HG02588 (cell line): ENCODE results near the gene NRXN3.

Source experiments
- ATAC-seq: cut with Tn5 transposase; IDR thresholded peaks from one replicate; pipeline ENCODE4 v1.9.1; 2021; ENCODE audit warnings: mild to moderate bottlenecking, moderate library complexity; ENCODE audit not compliant: unreplicated experiment

NRXN3 gene

GRCh38 chr14:79690960-79691359, 1520.8 kb downstream of the NRXN3 start:
- ATAC-seq = no peak

GRCh38 chr14:79693935-79694334, 1523.8 kb downstream of the NRXN3 start:
- ATAC-seq = no peak

- no peak for ATAC-seq
These were observed 1525.1 kb downstream of the NRXN3 start for GRCh38 chr14:79695307-79695706.

GRCh38 chr14:79698298-79698711, 1528.1 kb downstream of the NRXN3 start:
- no peak for ATAC-seq

GRCh38 chr14:79699206-79699605, 1529.0 kb downstream of the NRXN3 start:
- no peak for ATAC-seq

- ATAC-seq = no peak
These were observed 1531.2 kb downstream of the NRXN3 start for GRCh38 chr14:79701371-79701770.

- ATAC-seq = no peak
These were observed 1532.0 kb downstream of the NRXN3 start for GRCh38 chr14:79702197-79702596.

- no peak for ATAC-seq
These were observed 1533.0 kb downstream of the NRXN3 start for GRCh38 chr14:79703209-79703608.

GRCh38 chr14:79704041-79704807, 1534.1 kb downstream of the NRXN3 start:
- ATAC-seq = no peak

GRCh38 chr14:79705126-79705894, 1535.1 kb downstream of the NRXN3 start:
- ATAC-seq = no peak

- ATAC-seq = no peak
These were observed 1536.2 kb downstream of the NRXN3 start for GRCh38 chr14:79706382-79706781.

- ATAC-seq = no peak
These were observed 1538.5 kb downstream of the NRXN3 start for GRCh38 chr14:79708426-79709388.

- ATAC-seq = no peak
These were observed 1539.4 kb downstream of the NRXN3 start for GRCh38 chr14:79709573-79709972.

- no peak for ATAC-seq
These were observed 1542.3 kb downstream of the NRXN3 start for GRCh38 chr14:79712302-79712950.

GRCh38 chr14:79721399-79722084, 1551.4 kb downstream of the NRXN3 start:
- ATAC-seq = no peak

- ATAC-seq = no peak
These were observed 1555.0 kb downstream of the NRXN3 start for GRCh38 chr14:79724934-79725717.

GRCh38 chr14:79727900-79728299, 1557.7 kb downstream of the NRXN3 start:
- ATAC-seq = no peak

GRCh38 chr14:79728331-79728730, 1558.2 kb downstream of the NRXN3 start:
- ATAC-seq = no peak

- no peak for ATAC-seq
These were observed 1559.6 kb downstream of the NRXN3 start for GRCh38 chr14:79729731-79730130.
